ENCODE measurements around the gene FRMPD1.

Gene FRMPD1

DNA sequence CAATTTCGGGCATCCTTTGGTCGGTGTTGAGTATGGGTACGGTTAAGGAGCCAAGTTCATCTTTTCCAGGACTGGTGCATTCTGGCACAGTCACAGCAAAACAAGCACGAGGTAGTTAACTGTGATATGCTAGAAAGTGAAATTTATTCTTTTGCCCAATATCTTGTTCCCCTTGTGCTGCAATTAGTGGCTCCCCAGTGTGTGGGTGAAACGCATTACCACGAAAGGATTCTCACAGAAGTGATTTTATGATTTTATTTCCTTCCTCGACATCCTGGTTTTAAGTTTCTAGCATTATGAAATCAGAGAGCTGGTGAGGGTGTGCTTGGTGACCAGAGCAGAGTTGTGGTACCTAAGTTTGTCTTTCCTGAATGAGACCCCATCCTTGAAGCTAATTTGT is 1.5 kb downstream of the FRMPD1 start (continued):
- TF ChIP-seq PRDM2 (tag by site-specific recombination; IDR thresholded peaks at IDR 0.05; ENCODE audit: borderline replicate concordance) (no peak), REPIN1 (tag by site-specific recombination; IDR thresholded peaks at IDR 0.05; ENCODE audit: low read depth) (no peak), ZBTB6 (tag by site-specific recombination; IDR thresholded peaks at IDR 0.05) (no peak), ZNF366 (tag by site-specific recombination; conservative IDR thresholded peaks at IDR 0.05) (no peak), ZNF791 (tag by site-specific recombination; IDR thresholded peaks at IDR 0.05) (no peak), ZNF146 (tag by site-specific recombination; IDR thresholded peaks at IDR 0.05) (no peak), KLF16 (tag by site-specific recombination; IDR thresholded peaks at IDR 0.05) (no peak), ZNF521 (tag by site-specific recombination; IDR thresholded peaks at IDR 0.05) (no peak)

- no peak overlapping the region for H3K4me3 ChIP-seq (ENCODE audit: low read depth, low read length)
- CTCF ChIA-PET = interaction anchor here (0.8 kb wide), 1 partner anchor 59 kb away, joined by 4 read pairs; no protein-coding TSS in a partner anchor
- H3K4me1 ChIP-seq (ENCODE audit: control insufficient read depth, insufficient read depth, low read length) = no peaks in the 10 kb centered on the region
- POLR2A ChIA-PET = interaction anchor here (0.6 kb wide), 1 partner anchor 126 kb away, joined by 3 read pairs; no protein-coding TSS in a partner anchor
- H3K27ac ChIP-seq (ENCODE audit: extremely low read depth, low read depth, low read length) = no peak overlapping the region
- H3K9me3 ChIP-seq (ENCODE audit: control insufficient read depth, insufficient read depth, low read depth, low read length) = no peaks in the 10 kb centered on the region
- no peak for TF ChIP-seq TRIM28 (IDR thresholded peaks at IDR 0.05; ENCODE audit: borderline replicate concordance, low read length)
- TF ChIP-seq ZNF324 (tag by site-specific recombination; IDR thresholded peaks at IDR 0.05) = no peak
- no peak for TF ChIP-seq ZNF239 (tag by site-specific recombination; IDR thresholded peaks at IDR 0.05)
- TF ChIP-seq ZBTB17 (tag by site-specific recombination; IDR thresholded peaks at IDR 0.05) = no peak
- no peak for TF ChIP-seq ZNF623 (tag by site-specific recombination; IDR thresholded peaks at IDR 0.05)
- no peak for TF ChIP-seq ZNF571 (tag by site-specific recombination; IDR thresholded peaks at IDR 0.05)
- TF ChIP-seq ZNF555 (tag by site-specific recombination; conservative IDR thresholded peaks at IDR 0.05) = no peak
- TF ChIP-seq ZNF18 (tag by site-specific recombination; IDR thresholded peaks at IDR 0.05) = no peak
- no peak for TF ChIP-seq ZNF350 (tag by site-specific recombination; IDR thresholded peaks at IDR 0.05)
- TF ChIP-seq ZNF202 (tag by site-specific recombination; IDR thresholded peaks at IDR 0.05; ENCODE audit: borderline replicate concordance) = no peak
- no peaks in the 10 kb centered on the region for H3K36me3 ChIP-seq (ENCODE audit: control insufficient read depth in 2 of 2, insufficient read depth in 1 of 2, low read length in 2 of 2)
Measured at GRCh38 chr9:37653385-37653784, 2.6 kb downstream of the FRMPD1 start.

Measured in HEK293 (cell line).